ENCODE measurements around the gene ECHS1.

DNA sequence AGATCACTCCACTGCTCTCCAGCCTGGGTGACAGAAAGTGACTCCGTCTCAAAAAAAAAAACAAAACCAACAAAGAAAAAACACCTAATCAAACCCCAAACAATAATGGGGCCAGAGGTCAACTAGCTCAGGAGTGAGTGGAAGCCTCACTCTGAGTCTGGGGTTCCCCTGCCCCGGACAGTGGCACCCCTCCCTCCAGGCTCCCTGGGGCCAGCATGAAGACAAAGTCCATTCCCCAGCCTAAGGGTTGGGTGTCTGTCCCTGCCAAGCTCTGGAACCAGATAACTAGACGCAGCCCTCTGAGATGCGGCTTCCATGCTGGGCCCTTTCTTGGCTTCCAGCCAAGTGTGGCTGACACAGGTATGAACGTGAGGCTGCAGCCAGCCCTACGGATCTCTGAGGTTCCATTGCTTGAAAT is 13.6 kb downstream of the ECHS1 start:
- TF ChIP-seq, protein P1, sequence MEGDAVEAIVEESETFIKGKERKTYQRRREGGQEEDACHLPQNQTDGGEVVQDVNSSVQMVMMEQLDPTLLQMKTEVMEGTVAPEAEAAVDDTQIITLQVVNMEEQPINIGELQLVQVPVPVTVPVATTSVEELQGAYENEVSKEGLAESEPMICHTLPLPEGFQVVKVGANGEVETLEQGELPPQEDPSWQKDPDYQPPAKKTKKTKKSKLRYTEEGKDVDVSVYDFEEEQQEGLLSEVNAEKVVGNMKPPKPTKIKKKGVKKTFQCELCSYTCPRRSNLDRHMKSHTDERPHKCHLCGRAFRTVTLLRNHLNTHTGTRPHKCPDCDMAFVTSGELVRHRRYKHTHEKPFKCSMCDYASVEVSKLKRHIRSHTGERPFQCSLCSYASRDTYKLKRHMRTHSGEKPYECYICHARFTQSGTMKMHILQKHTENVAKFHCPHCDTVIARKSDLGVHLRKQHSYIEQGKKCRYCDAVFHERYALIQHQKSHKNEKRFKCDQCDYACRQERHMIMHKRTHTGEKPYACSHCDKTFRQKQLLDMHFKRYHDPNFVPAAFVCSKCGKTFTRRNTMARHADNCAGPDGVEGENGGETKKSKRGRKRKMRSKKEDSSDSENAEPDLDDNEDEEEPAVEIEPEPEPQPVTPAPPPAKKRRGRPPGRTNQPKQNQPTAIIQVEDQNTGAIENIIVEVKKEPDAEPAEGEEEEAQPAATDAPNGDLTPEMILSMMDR (IDR thresholded peaks at IDR 0.05; ENCODE audit: low read length), result no peak
- no peak for TF ChIP-seq EZH2 (IDR thresholded peaks at IDR 0.05; ENCODE audit: borderline replicate concordance, low read length)
